ENCODE measurements around the gene RBM38. TPM values are rescaled to one million over a fixed set of nuclear protein-coding genes. Genes with fewer than 3 reads are reported as not detected.

RBM38 gene
- total and polyA plus RNA-seq, 9 of the 15 experiments (the other 6 are each of a cell fraction or from before 2014, with no cell fraction given): 0.28 to 82.4 (median 33.2) TPM

- TF ChIP-seq ADNP (tag; IDR thresholded peaks at IDR 0.05) (peak; percentile 69), CBX1 (IDR thresholded peaks at IDR 0.05; ENCODE audit: low read depth) (peak; percentile 66; the same call in 1 of the 2 replicates), TRIM24 (IDR thresholded peaks at IDR 0.05) (peak; percentile 36 to 64; a peak in 1 of 4 replicates), KDM1A (IDR thresholded peaks at IDR 0.05) (peak; percentile 69 to 84), ARID1B (IDR thresholded peaks at IDR 0.05) (no peak), HDAC2 (IDR thresholded peaks at IDR 0.05) (peak; percentile 63; the same call in 1 of the 2 replicates), E2F1 (CRISPR knock-in tag; IDR thresholded peaks at IDR 0.05) (no peak), PHF20 (IDR thresholded peaks at IDR 0.05; ENCODE audit: partially characterized antibody) (peak; percentile 26), TRIM28 (IDR thresholded peaks at IDR 0.05) (peak; percentile 95), SMARCA5 (IDR thresholded peaks at IDR 0.05) (peak; percentile 51; the same call in 1 of the 2 replicates), RBM25 (IDR thresholded peaks at IDR 0.05; ENCODE audit: low read depth, low read length, severe bottlenecking) (peak; percentile 89), CBX3 (IDR thresholded peaks at IDR 0.05; ENCODE audit: borderline replicate concordance in 1 of 2, low read length in 2 of 2) (peak in 1 of 2 experiments; percentile 95; a peak in 2 of 3 replicates), BCOR (IDR thresholded peaks at IDR 0.05) (peak; percentile 96)
- TF ChIP-seq, protein P1, sequence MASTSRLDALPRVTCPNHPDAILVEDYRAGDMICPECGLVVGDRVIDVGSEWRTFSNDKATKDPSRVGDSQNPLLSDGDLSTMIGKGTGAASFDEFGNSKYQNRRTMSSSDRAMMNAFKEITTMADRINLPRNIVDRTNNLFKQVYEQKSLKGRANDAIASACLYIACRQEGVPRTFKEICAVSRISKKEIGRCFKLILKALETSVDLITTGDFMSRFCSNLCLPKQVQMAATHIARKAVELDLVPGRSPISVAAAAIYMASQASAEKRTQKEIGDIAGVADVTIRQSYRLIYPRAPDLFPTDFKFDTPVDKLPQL (IDR thresholded peaks at IDR 0.05; ENCODE audit: extremely low read depth, insufficient read length): no peak
- FAIRE-seq: no peak
- no peak for ATAC-seq
- 15% methylated on average over 3 of the region's 3 CpGs for WGBS (ENCODE audit: insufficient coverage, low coverage, missing lambda C conversion rate)
- Histone ChIP-seq H3K9me3 (replicated peaks; ENCODE audit: control insufficient read depth, insufficient read depth, low read depth, low read length) (0 out of 2 replicates have a peak, but pooled peaks cover 4% of the 10 kb centered on the region), H3K79me2 (ENCODE audit: control insufficient read depth, insufficient read depth, low read length) (no peaks in the 10 kb centered on the region), H3K27me3 (ENCODE audit: control insufficient read depth in 2 of 2, insufficient read depth in 2 of 2, low read length in 2 of 2) (no peaks in the 10 kb centered on the region), H3K4me3 (no peak overlapping the region), H3K4me1 (replicated peaks in 1 of 2; ENCODE audit: control insufficient read depth in 2 of 2, insufficient read depth in 2 of 2, low read length in 2 of 2) (peaks cover 32 to 51% of the 10 kb centered on the region in 2 experiments), H3K27ac (ENCODE audit: extremely low read depth, low read depth, low read length) (no peak overlapping the region), H3K9me1 (ENCODE audit: control insufficient read depth, insufficient read depth, low read length) (no peaks in the 10 kb centered on the region), H3K9ac (ENCODE audit: insufficient read depth in 1 of 2, low read depth in 2 of 2, low read length in 2 of 2) (no peak overlapping the region), H2AFZ (ENCODE audit: low read depth, low read length) (no peak overlapping the region), H3K4me2 (ENCODE audit: insufficient read depth, low read length) (no peak overlapping the region), H4K20me1 (replicated peaks; ENCODE audit: control insufficient read depth, insufficient read depth, low read length) (no peaks in the 10 kb centered on the region), H3K36me3 (ENCODE audit: control insufficient read depth, insufficient read depth, low read length) (no peaks in the 10 kb centered on the region)
- intact Hi-C loops (cut with micrococcal nuclease): no loop called here
- no TSS peak for BruUV-seq (replicated peaks)
- ChIA-PET CTCF (ENCODE audit: low intra/inter-chr PET ratio) (no interaction called here), POLR2A (interaction anchor here (0.9 to 1.9 kb wide), 2 partner anchors 17 to 27 kb away, joined by 5 to 9 read pairs; no protein-coding TSS in a partner anchor)
- no peak for DNase-seq (ENCODE audit: extremely low read depth in 1 of 4, low spot score in 3 of 4)
- in situ Hi-C loops (cut with MboI): no loop called here
Measured at GRCh38 chr20:57445774-57446173, 54.6 kb downstream of the RBM38 start.
